NOMO-1 (cell line): Measurements from ENCODE around the gene RILPL1.
"Not testable (repeated sequence)": the region's sequence is repeated elsewhere in the genome, so short reads cannot be mapped to it uniquely, and the experiment has no call there.

Experiments used
- DNase-seq, 2 experiments: peaks; one replicate each; lab custom pipeline; 2025; ENCODE audit not compliant: unreplicated experiment in 2 of 2; lab: John Stamatoyannopoulos, UW

Gene RILPL1

GRCh38 chr12:123472438-123472849, 61.1 kb downstream of the RILPL1 start:
- DNase-seq = no peak

- no peak for DNase-seq
Measured at GRCh38 chr12:123471374-123472068, 62.0 kb downstream of the RILPL1 start.

- DNase-seq = no peak
Measured at GRCh38 chr12:123469978-123470377, 63.5 kb downstream of the RILPL1 start.

GRCh38 chr12:123468786-123469185, 64.7 kb downstream of the RILPL1 start:
- DNase-seq = peak in 1 of 2 experiments; percentile 29

- DNase-seq = no peak
Measured at GRCh38 chr12:123465084-123465483, 68.4 kb downstream of the RILPL1 start.

GRCh38 chr12:123463174-123463573, 70.3 kb downstream of the RILPL1 start:
- DNase-seq = not testable (repeated sequence)

- DNase-seq = peak; percentile 78 to 79
Measured at GRCh38 chr12:123457980-123458779, 75.3 kb downstream of the RILPL1 start, which contains the start of gene SNRNP35. Gene SNRNP35, plus strand, starts transcription at chr12:123458139. Its CDS starts 7,402 bp downstream, at chr12:123465541.

- peak in 1 of 2 experiments; percentile 58 for DNase-seq
Measured at GRCh38 chr12:123453165-123453564, 80.4 kb downstream of the RILPL1 start.

GRCh38 chr12:123452276-123452550, 81.3 kb downstream of the RILPL1 start:
- DNase-seq = not testable (repeated sequence)

- DNase-seq = no peak
Measured at GRCh38 chr12:123450636-123451035, 82.9 kb downstream of the RILPL1 start.

GRCh38 chr12:123449856-123450255, 83.7 kb downstream of the RILPL1 start:
- no peak for DNase-seq

- DNase-seq = no peak
Measured at GRCh38 chr12:123449249-123449733, 84.2 kb downstream of the RILPL1 start.

- DNase-seq = no peak
Measured at GRCh38 chr12:123446333-123446713, 87.2 kb downstream of the RILPL1 start.

GRCh38 chr12:123445388-123446332, 87.9 kb downstream of the RILPL1 start:
- no peak for DNase-seq

- DNase-seq = peak in 1 of 2 experiments; percentile 44
Measured at GRCh38 chr12:123444092-123445026, 89.2 kb downstream of the RILPL1 start.

- DNase-seq = peak; percentile 46 to 69
Measured at GRCh38 chr12:123442774-123443173, 90.7 kb downstream of the RILPL1 start.

GRCh38 chr12:123441523-123442164, 91.9 kb downstream of the RILPL1 start:
- no peak for DNase-seq

GRCh38 chr12:123436017-123436964, 97.2 kb downstream of the RILPL1 start, which contains the start of gene RILPL2:
Gene RILPL2, minus strand, starts transcription at chr12:123436684. Its CDS starts 264 bp downstream, at chr12:123436420.
- DNase-seq = peak; percentile 97 to 99
